Endothelial cell of umbilical vein (primary cell): ENCODE data around the gene KANK2. TPM values are rescaled to one million over a fixed set of nuclear protein-coding genes. Genes with fewer than 3 reads are reported as not detected.

Experiments
- BruUV-seq: library from RNA; stranded (reverse); fragments of 400-500 nt; replicated peaks from 2 replicates; lab custom pipeline; 2021; lab: Mats Ljungman, UMichigan
- CTCF ChIA-PET: fragments of 300-600, 350-600 bp; sonication (Branson Sonifier 250); formaldehyde crosslinking; loops from one replicate; lab custom pipeline; 2021; ENCODE audit warnings: antibody characterized with exemption, inconsistent platforms; lab: Charles Lee
- POLR2A ChIA-PET: fragments of 300-600, 350-600 bp; sonication (Branson Sonifier 250); formaldehyde crosslinking; loops from one replicate; lab custom pipeline; 2021; ENCODE audit warnings: antibody characterized with exemption, inconsistent platforms; lab: Charles Lee
- DNase-seq: peaks from one replicate; pipeline ENCODE4 v3.0.0-alpha.2; 2011; ENCODE audit warnings: low read depth, low spot score
- FAIRE-seq: peaks from 2 replicates; lab custom pipeline; 2011; peaks lifted over from hg19 to GRCh38; lab: Jason Lieb, UNC
- H2AFZ ChIP-seq: 2 replicates; pipeline ENCODE4 v1.6.0; 2012; ENCODE audit warnings: low read depth, low read length, control low read depth, inconsistent platforms
- H3K27ac ChIP-seq: 2 replicates; pipeline ENCODE4 v1.5.1; 2011; ENCODE audit warnings: low read depth, mild to moderate bottlenecking, control low read depth, low read length, moderate library complexity; ENCODE audit not compliant: insufficient read depth
- H3K27me3 ChIP-seq, 2 experiments: 2 replicates each; pipeline versions ENCODE4 v1.6.0 to v1.6.1; 2011; ENCODE audit warnings: low read length in 2 of 2, mixed read lengths in 1 of 2; ENCODE audit not compliant: control insufficient read depth in 2 of 2, insufficient read depth in 2 of 2
- H3K36me3 ChIP-seq, 2 experiments: 2 replicates in 1 of 2; 3 replicates in 1 of 2; pipeline ENCODE4 v1.5.1; 2011; ENCODE audit warnings: low read length in 2 of 2, mild to moderate bottlenecking in 1 of 2, moderate library complexity in 1 of 2; ENCODE audit not compliant: control insufficient read depth in 2 of 2, insufficient read depth in 2 of 2; ENCODE audit errors: extremely low read depth in 1 of 2
- H3K4me1 ChIP-seq: 3 replicates; pipeline ENCODE4 v1.5.1; 2011; ENCODE audit warnings: mild to moderate bottlenecking, low read length; ENCODE audit not compliant: control insufficient read depth, insufficient read depth; ENCODE audit errors: extremely low read depth
- H3K4me2 ChIP-seq: 2 replicates; pipeline ENCODE4 v1.6.1; 2011; ENCODE audit warnings: low read length, control low read depth, mixed read lengths; ENCODE audit not compliant: insufficient read depth
- H3K4me3 ChIP-seq, 3 experiments: fragments of 200-600 bp in 1 of 3; sonication (generic), shearing (Covaris generic) in 1 of 3; replicated peaks in 1 of 3; 2 replicates each; pipeline ENCODE4 v1.5.1; 2011 to 2016; ENCODE audit warnings: control low read depth in 3 of 3, low read length in 3 of 3, mild to moderate bottlenecking in 2 of 3, inconsistent platforms in 1 of 3, low read depth in 1 of 3, moderate library complexity in 1 of 3; ENCODE audit not compliant: insufficient read depth in 1 of 3
- H3K79me2 ChIP-seq: 2 replicates; pipeline ENCODE4 v1.6.0; 2012; ENCODE audit warnings: low read length, inconsistent platforms; ENCODE audit not compliant: control insufficient read depth, insufficient read depth
- H3K9ac ChIP-seq: replicated peaks from 2 replicates; pipeline ENCODE3; 2011; ENCODE audit warnings: low read length, control low read depth; ENCODE audit not compliant: insufficient read depth; ENCODE audit errors: extremely low read depth
- H3K9me1 ChIP-seq: replicated peaks from 3 replicates; pipeline ENCODE4 v1.6.0; 2011; ENCODE audit warnings: mild to moderate bottlenecking, low read length; ENCODE audit not compliant: control insufficient read depth, insufficient read depth; ENCODE audit errors: extremely low read depth
- H3K9me3 ChIP-seq: replicated peaks from 2 replicates; pipeline ENCODE4 v1.5.1; 2012; ENCODE audit warnings: low read length, inconsistent platforms; ENCODE audit not compliant: control insufficient read depth, insufficient read depth
- H4K20me1 ChIP-seq: replicated peaks from 2 replicates; pipeline ENCODE3; 2011; ENCODE audit warnings: mild to moderate bottlenecking, low read length; ENCODE audit not compliant: control insufficient read depth, insufficient read depth; ENCODE audit errors: extremely low read depth
- CTCF ChIP-seq, 2 donors: IDR thresholded peaks; 1 replicate in 1 of 2; 2 replicates in 1 of 2; pipeline ENCODE4 v1.5.1; 2011; ENCODE audit warnings: low read length in 2 of 2, mild to moderate bottlenecking in 2 of 2, moderate library complexity in 2 of 2, control low read depth in 1 of 2, inconsistent platforms in 1 of 2, low read depth in 1 of 2; ENCODE audit not compliant: insufficient read depth in 1 of 2; ENCODE audit errors: extremely low read depth in 1 of 2
- EZH2 ChIP-seq: IDR thresholded peaks from 2 replicates; pipeline ENCODE4 v1.6.1; 2012; ENCODE audit warnings: borderline replicate concordance, low read depth, mild to moderate bottlenecking, moderate library complexity, low read length, inconsistent platforms; ENCODE audit not compliant: severe bottlenecking
- FOS ChIP-seq: IDR thresholded peaks from 2 replicates; pipeline ENCODE4 v1.6.1; 2011; ENCODE audit warnings: mild to moderate bottlenecking, low read length, moderate library complexity, borderline replicate concordance; ENCODE audit not compliant: insufficient read depth
- GATA2 ChIP-seq: IDR thresholded peaks from 2 replicates; pipeline ENCODE4 v1.7.0; 2011; ENCODE audit warnings: low read depth, mild to moderate bottlenecking, moderate library complexity, mixed read lengths, low read length; ENCODE audit not compliant: insufficient read length, insufficient read depth
- JUN ChIP-seq: IDR thresholded peaks from 2 replicates; pipeline ENCODE4 v1.6.1; 2011; ENCODE audit warnings: borderline replicate concordance, low read depth; ENCODE audit not compliant: insufficient read length, insufficient read depth
- MAX ChIP-seq: IDR thresholded peaks from 2 replicates; pipeline ENCODE4 v1.6.1; 2011; ENCODE audit not compliant: insufficient read depth, insufficient read length
- MYC ChIP-seq: IDR thresholded peaks from one replicate; pipeline ENCODE4 v1.6.1; 2011; ENCODE audit warnings: mild to moderate bottlenecking, low read depth, low read length
- POLR2A ChIP-seq: IDR thresholded peaks from 2 replicates; pipeline ENCODE4 v1.6.1; 2012; ENCODE audit warnings: low read depth, mild to moderate bottlenecking, control low read depth, low read length
- POLR2AphosphoS5 ChIP-seq: IDR thresholded peaks from 2 replicates; pipeline ENCODE4 v1.6.1; 2012; ENCODE audit warnings: low read depth, mild to moderate bottlenecking, control low read depth, low read length, moderate library complexity; ENCODE audit not compliant: insufficient read depth
- dilution Hi-C: fragments of 300-500 bp; cut with MboI; formaldehyde crosslinking; loops from one replicate; pipeline ENCODE4 v1.15.0; 2019; ENCODE audit warnings: low sequenced_read_pairs; ENCODE audit not compliant: extremely low pct_ligation_motif_present
- intact Hi-C: fragments of 100-400 bp; cut with micrococcal nuclease; formaldehyde crosslinking; loops from one replicate; pipeline ENCODE4 v1.10.0; 2022
- polyA plus RNA-seq, 4 experiments: library from polyadenylated mRNA; depleted of rRNA in 3 of 4; stranded (reverse) in 3 of 4; unstranded in 1 of 4; fragments of >200 nt; gene quantifications; 2 replicates each; pipeline versions ENCODE4 v1.2.1 to v1.2.3, GENCODE V29; 2011 to 2012; ENCODE audit warnings: missing spikeins in 1 of 4
- total RNA-seq: library from RNA; stranded (reverse); gene quantifications from 2 replicates; pipeline ENCODE4 v1.2.3, GENCODE V29; 2021

Gene KANK2
- total and polyA plus RNA-seq, 2 donors (not counting 3 experiments of a cell fraction or from before 2014, with no cell fraction given) = 41.7 to 77.9 TPM

GRCh38 chr19:11194656-11195558 lies 2.4 kb downstream of the KANK2 start:
- FAIRE-seq = peak; percentile 77
- no peaks in the 10 kb centered on the region for H3K27me3 ChIP-seq
- peak overlapping the region; percentile 67 for H3K4me2 ChIP-seq
- DNase-seq = no peak
- H3K27ac ChIP-seq = no peak overlapping the region
- H4K20me1 ChIP-seq = no peaks in the 10 kb centered on the region
- no peak overlapping the region for H2AFZ ChIP-seq
- dilution Hi-C loops (no loop called here), intact Hi-C loops (no loop called here)
- no peak for TF ChIP-seq EZH2
- TF ChIP-seq GATA2 = no peak
- no peak for TF ChIP-seq FOS
- no peak for TF ChIP-seq POLR2A
- CTCF ChIA-PET = interaction anchor here (1.0 to 2.0 kb wide), 3 partner anchors 12 to 159 kb away, joined by 3 to 6 read pairs (median 3); no protein-coding TSS in a partner anchor
- no peaks in the 10 kb centered on the region for H3K9me1 ChIP-seq
- POLR2A ChIA-PET = no interaction called here
- H3K9ac ChIP-seq = no peak overlapping the region
- H3K4me3 ChIP-seq = peak overlapping the region in 1 of 3 experiments; percentile 15
- peaks cover 8 to 19% of the 10 kb centered on the region in 2 experiments for H3K36me3 ChIP-seq
- no peaks in the 10 kb centered on the region for H3K9me3 ChIP-seq
- no TSS peak for BruUV-seq
- H3K4me1 ChIP-seq = peaks cover 19% of the 10 kb centered on the region
- peaks cover 37% of the 10 kb centered on the region for H3K79me2 ChIP-seq

- H3K4me2 ChIP-seq = no peak overlapping the region
- H3K9me1 ChIP-seq = no peaks in the 10 kb centered on the region
- no peak for DNase-seq
- dilution Hi-C loops (no loop called here), intact Hi-C loops (no loop called here)
- H3K9me3 ChIP-seq = no peaks in the 10 kb centered on the region
- no peak overlapping the region for H3K27ac ChIP-seq
- no peak for TF ChIP-seq EZH2
- TF ChIP-seq MYC = no peak
- TF ChIP-seq CTCF (IDR thresholded peaks at IDR 0.05; ENCODE audit: extremely low read depth in 1 of 2, insufficient read depth in 1 of 2, low read depth in 1 of 2, low read length in 2 of 2) = no peak
- no peak for TF ChIP-seq FOS
- TF ChIP-seq GATA2 = no peak
- no peak for TF ChIP-seq JUN
- no peak for TF ChIP-seq MAX
- TF ChIP-seq POLR2A = no peak
- TF ChIP-seq POLR2AphosphoS5 = no peak
- BruUV-seq = no TSS peak
- no peak overlapping the region for H3K4me3 ChIP-seq
- H2AFZ ChIP-seq = no peak overlapping the region
- H3K4me1 ChIP-seq = peaks cover 23% of the 10 kb centered on the region
- no peak overlapping the region for H3K9ac ChIP-seq
- H4K20me1 ChIP-seq = no peaks in the 10 kb centered on the region
- peaks cover 38% of the 10 kb centered on the region for H3K79me2 ChIP-seq
- ChIA-PET POLR2A (no interaction called here), CTCF (interaction anchor here (1.0 to 1.5 kb wide), 3 partner anchors 11 to 158 kb away, joined by 3 to 5 read pairs (median 3); no protein-coding TSS in a partner anchor)
- no peaks in the 10 kb centered on the region for H3K27me3 ChIP-seq
- peaks cover 8 to 20% of the 10 kb centered on the region in 2 experiments for H3K36me3 ChIP-seq
- no peak for FAIRE-seq
These were observed 3.2 kb downstream of the KANK2 start for GRCh38 chr19:11194173-11194572.
